ENCODE results near the gene OR7A5. TPM values are rescaled to one million over a fixed set of nuclear protein-coding genes. Genes with fewer than 3 reads are reported as not detected.

Gene OR7A5
- polyA plus RNA-seq (2011; rRNA removed) (not detected in 2 replicates), polyA minus RNA-seq (2011; rRNA and poly(A)+ RNA removed) (not detected in 2 replicates)

GRCh38 chr19:14835011-14835410 lies at the start of gene OR7A5, which contains the start of gene OR7C1:
OR7A5 (minus strand) TSS chr19:14835185; CDS start chr19:14828241, 6,944 bp downstream.
OR7C1 (minus strand) TSS chr19:14835185; CDS start chr19:14800136, 35,049 bp downstream.
- H3K27me3 ChIP-seq (ENCODE audit: control insufficient read depth, insufficient read depth, low read length) = no peaks in the 10 kb centered on the region
- no peak for TF ChIP-seq CTCF (IDR thresholded peaks at IDR 0.05; ENCODE audit: insufficient read depth, low read depth, low read length)
- no peaks in the 10 kb centered on the region for H3K36me3 ChIP-seq (ENCODE audit: control insufficient read depth, insufficient read depth, low read length)
- DNase-seq (ENCODE audit: low read depth) = no peak
- CTCF ChIA-PET = no interaction called here
- H3K4me3 ChIP-seq (ENCODE audit: low read depth, low read length) = no peak within 1 kb of the TSS
- POLR2A ChIA-PET = no interaction called here

GRCh38 chr19:14871619-14872230 lies 36.7 kb upstream of the OR7A5 start:
- H3K27me3 ChIP-seq (ENCODE audit: control insufficient read depth, insufficient read depth, low read length) = no peaks in the 10 kb centered on the region
- CTCF ChIA-PET = interaction anchor here (1.2 kb wide), 1 partner anchor 19 kb away, joined by 3 read pairs; no protein-coding TSS in a partner anchor
- no peak for DNase-seq (ENCODE audit: low read depth)
- TF ChIP-seq CTCF (IDR thresholded peaks at IDR 0.05; ENCODE audit: insufficient read depth, low read depth, low read length) = peak; percentile 44
- POLR2A ChIA-PET = no interaction called here
- no peaks in the 10 kb centered on the region for H3K36me3 ChIP-seq (ENCODE audit: control insufficient read depth, insufficient read depth, low read length)
- no peak overlapping the region for H3K4me3 ChIP-seq (ENCODE audit: low read depth, low read length)

DNA sequence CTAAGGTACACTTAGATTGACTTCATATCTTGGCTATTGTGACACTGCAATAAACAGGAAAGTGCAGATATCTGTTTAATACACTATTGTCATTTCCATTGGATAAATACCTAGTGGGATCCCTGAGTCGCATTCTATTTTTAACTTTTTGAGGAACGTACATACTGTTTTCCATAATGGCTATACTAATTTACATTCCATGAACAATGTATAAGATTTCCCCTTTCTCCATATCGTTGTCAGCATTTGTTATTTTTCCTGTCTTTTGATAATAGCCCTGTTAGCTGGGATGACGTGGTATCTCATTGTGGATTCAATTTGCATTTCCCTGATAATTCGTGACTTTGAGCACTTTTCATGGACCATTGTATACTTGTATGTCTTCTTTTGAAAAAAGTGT lies 33.5 kb upstream of the OR7A5 start:
- DNase-seq (ENCODE audit: low read depth) = no peak
- ChIA-PET POLR2A (no interaction called here), CTCF (no interaction called here)
- H3K4me3 ChIP-seq (ENCODE audit: low read depth, low read length) = no peak overlapping the region
- no peak for TF ChIP-seq CTCF (IDR thresholded peaks at IDR 0.05; ENCODE audit: insufficient read depth, low read depth, low read length)
- H3K36me3 ChIP-seq (ENCODE audit: control insufficient read depth, insufficient read depth, low read length) = no peaks in the 10 kb centered on the region
- H3K27me3 ChIP-seq (ENCODE audit: control insufficient read depth, insufficient read depth, low read length) = no peaks in the 10 kb centered on the region

GRCh38 chr19:14848822-14849221 lies 13.8 kb upstream of the OR7A5 start, which contains the start of gene OR7A10:
OR7A10 (minus strand) TSS chr19:14848922; CDS start chr19:14841877, 7,045 bp downstream.
- CTCF ChIA-PET = no interaction called here
- no peak within 1 kb of the TSS for H3K4me3 ChIP-seq (ENCODE audit: low read depth, low read length)
- TF ChIP-seq CTCF (IDR thresholded peaks at IDR 0.05; ENCODE audit: insufficient read depth, low read depth, low read length) = no peak
- H3K27me3 ChIP-seq (ENCODE audit: control insufficient read depth, insufficient read depth, low read length) = peaks cover 1% of the 10 kb centered on the region; the same call in 1 of the 2 replicates
- no peak for DNase-seq (ENCODE audit: low read depth)
- POLR2A ChIA-PET = no interaction called here
- H3K36me3 ChIP-seq (ENCODE audit: control insufficient read depth, insufficient read depth, low read length) = no peaks in the 10 kb centered on the region

GRCh38 chr19:14843578-14843977 lies 8.6 kb upstream of the OR7A5 start:
- no peak for DNase-seq (ENCODE audit: low read depth)
- no peak for TF ChIP-seq CTCF (IDR thresholded peaks at IDR 0.05; ENCODE audit: insufficient read depth, low read depth, low read length)
- no peaks in the 10 kb centered on the region for H3K36me3 ChIP-seq (ENCODE audit: control insufficient read depth, insufficient read depth, low read length)
- no peak overlapping the region for H3K4me3 ChIP-seq (ENCODE audit: low read depth, low read length)
- ChIA-PET POLR2A (no interaction called here), CTCF (interaction anchor here (0.6 kb wide), 1 partner anchor 19 kb away, joined by 3 read pairs; no protein-coding TSS in a partner anchor)
- peaks cover 1% of the 10 kb centered on the region; the same call in 1 of the 2 replicates for H3K27me3 ChIP-seq (ENCODE audit: control insufficient read depth, insufficient read depth, low read length)
